D341Med (cell line): Measurements from ENCODE around the gene BHMT2.
A peak's percentile ranks its signal among the peaks of the same experiment; 100 is the strongest.

Source experiments
- DNase-seq: peaks from one replicate; pipeline ENCODE4 v3.0.0; 2012; ENCODE audit warnings: low spot score

The BHMT2 gene

DNA sequence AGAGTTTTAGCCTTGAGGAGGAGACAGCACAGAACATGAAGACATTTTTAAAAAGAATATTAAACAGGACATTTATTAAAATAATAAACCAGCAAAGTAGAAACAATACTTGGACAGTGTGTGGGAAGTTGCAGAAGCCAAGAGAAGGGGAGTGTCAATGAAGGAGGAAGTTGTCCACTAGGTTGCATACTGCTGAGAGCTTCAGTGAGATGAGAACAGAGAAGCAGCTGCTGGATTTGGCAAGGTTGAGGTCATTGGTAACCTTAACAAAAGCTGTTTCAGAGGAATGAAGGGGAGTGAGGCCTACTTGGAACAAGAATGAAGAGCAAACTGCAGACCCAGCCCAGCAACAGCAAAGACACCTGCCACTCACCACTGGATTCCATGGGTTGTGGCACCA lies 53.4 kb downstream of the BHMT2 start:
- DNase-seq: no peak

- no peak for DNase-seq
Observed at GRCh38 chr5:79124607-79125006, 55.0 kb downstream of the BHMT2 start.

- DNase-seq: no peak
Observed at GRCh38 chr5:79130781-79131180, 61.2 kb downstream of the BHMT2 start.

GRCh38 chr5:79133121-79133656 lies 63.6 kb downstream of the BHMT2 start:
- DNase-seq: no peak

- peak; percentile 65 for DNase-seq
Observed at GRCh38 chr5:79133657-79134451, 64.3 kb downstream of the BHMT2 start.

GRCh38 chr5:79135790-79136553 lies 66.4 kb downstream of the BHMT2 start:
- DNase-seq: no peak

DNA sequence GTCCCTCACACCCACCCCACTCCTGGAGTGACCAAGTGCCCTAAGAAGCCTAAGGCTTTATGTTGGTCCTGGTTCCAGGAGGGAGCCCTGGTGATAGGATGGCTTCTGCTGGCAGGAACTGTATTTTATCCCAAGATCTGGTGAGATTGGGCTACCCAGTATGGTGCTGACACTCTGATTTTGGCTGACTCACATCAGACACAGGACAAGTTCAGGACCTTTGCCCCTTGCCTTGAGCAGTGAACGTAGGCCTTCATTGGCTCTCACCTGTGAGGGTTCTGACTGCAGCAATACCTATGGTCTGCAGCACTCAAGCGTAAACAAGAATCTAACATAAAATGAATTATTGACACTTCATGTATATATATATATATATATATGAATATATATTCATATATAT lies 67.1 kb downstream of the BHMT2 start:
- DNase-seq: no peak
